A673 (cell line): Measurements from ENCODE around the gene HOXC5.
"Not testable (repeated sequence)": the region's sequence is repeated elsewhere in the genome, so short reads cannot be mapped to it uniquely, and the experiment has no call there.

Experiments
- EZH2 ChIP-seq: fragments of 200-600 bp; sonication (generic); IDR thresholded peaks from 2 replicates; pipeline ENCODE4 v1.6.1; 2017; ENCODE audit warnings: borderline replicate concordance, low read depth, mild to moderate bottlenecking, mixed read lengths, antibody characterized with exemption, low read length; ENCODE audit not compliant: poor library complexity, severe bottlenecking
- TF ChIP-seq, protein P1 (sequence below): fragments of 300-800, 200-600 bp; sonication (generic); conservative IDR thresholded peaks from 2 replicates; pipeline ENCODE4 v1.5.1; 2017; ENCODE audit warnings: low read depth, mild to moderate bottlenecking, antibody characterized with exemption, low read length, moderate library complexity, mixed read lengths

- not testable (repeated sequence) for TF ChIP-seq EZH2
- TF ChIP-seq, protein P1, sequence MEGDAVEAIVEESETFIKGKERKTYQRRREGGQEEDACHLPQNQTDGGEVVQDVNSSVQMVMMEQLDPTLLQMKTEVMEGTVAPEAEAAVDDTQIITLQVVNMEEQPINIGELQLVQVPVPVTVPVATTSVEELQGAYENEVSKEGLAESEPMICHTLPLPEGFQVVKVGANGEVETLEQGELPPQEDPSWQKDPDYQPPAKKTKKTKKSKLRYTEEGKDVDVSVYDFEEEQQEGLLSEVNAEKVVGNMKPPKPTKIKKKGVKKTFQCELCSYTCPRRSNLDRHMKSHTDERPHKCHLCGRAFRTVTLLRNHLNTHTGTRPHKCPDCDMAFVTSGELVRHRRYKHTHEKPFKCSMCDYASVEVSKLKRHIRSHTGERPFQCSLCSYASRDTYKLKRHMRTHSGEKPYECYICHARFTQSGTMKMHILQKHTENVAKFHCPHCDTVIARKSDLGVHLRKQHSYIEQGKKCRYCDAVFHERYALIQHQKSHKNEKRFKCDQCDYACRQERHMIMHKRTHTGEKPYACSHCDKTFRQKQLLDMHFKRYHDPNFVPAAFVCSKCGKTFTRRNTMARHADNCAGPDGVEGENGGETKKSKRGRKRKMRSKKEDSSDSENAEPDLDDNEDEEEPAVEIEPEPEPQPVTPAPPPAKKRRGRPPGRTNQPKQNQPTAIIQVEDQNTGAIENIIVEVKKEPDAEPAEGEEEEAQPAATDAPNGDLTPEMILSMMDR = not testable (repeated sequence)
Observed at GRCh38 chr12:54042033-54042432, 9.2 kb downstream of the HOXC5 start.
